ENCODE data around the gene ARRDC5. TPM values are rescaled to one million over a fixed set of nuclear protein-coding genes. Genes with fewer than 3 reads are reported as not detected.

ARRDC5 gene
- total RNA-seq, 1 donor from 2014 or later = 2.1 TPM

Other genes starting within 250 kb of the ARRDC5 start
- 90.6 and 94.5 TPM in 2 replicates for gene MYDGF, start 232.6 kb downstream of the ARRDC5 start, total RNA-seq
- gene DPP9, start 179.1 kb downstream of the ARRDC5 start, total RNA-seq = 98.7 and 109 TPM in 2 replicates
- 16.0 and 16.7 TPM in 2 replicates for gene FEM1A, start 111.2 kb downstream of the ARRDC5 start, total RNA-seq
- gene TICAM1, start 71.2 kb downstream of the ARRDC5 start, total RNA-seq = 25.9 and 26.3 TPM in 2 replicates
- gene PLIN3, start 35.2 kb downstream of the ARRDC5 start, total RNA-seq = 30.3 and 36.2 TPM in 2 replicates
- gene UHRF1, start 6.6 kb upstream of the ARRDC5 start, total RNA-seq = 97.2 and 102 TPM in 2 replicates
- 39.1 and 43.7 TPM in 2 replicates for gene KDM4B, start 66.2 kb upstream of the ARRDC5 start, total RNA-seq